ENCODE measurements around the gene DMXL1. TPM values are rescaled to one million over a fixed set of nuclear protein-coding genes. Genes with fewer than 3 reads are reported as not detected.

Gene DMXL1
- total RNA-seq, 4 donors from 2014 or later = 67.1 to 115 (median 83.3) TPM

- TF ChIP-seq CTCF (IDR thresholded peaks at IDR 0.05; ENCODE audit: low read depth) = no peak
Measured at GRCh38 chr5:119190470-119191095, 119.7 kb downstream of the DMXL1 start.

- no peak for TF ChIP-seq CTCF (IDR thresholded peaks at IDR 0.05; ENCODE audit: low read depth)
Measured at GRCh38 chr5:119191944-119192343, 121.1 kb downstream of the DMXL1 start.

GRCh38 chr5:119200795-119201194 is 129.9 kb downstream of the DMXL1 start:
- TF ChIP-seq CTCF (IDR thresholded peaks at IDR 0.05; ENCODE audit: low read depth) = no peak

- no peak for TF ChIP-seq CTCF (IDR thresholded peaks at IDR 0.05; ENCODE audit: low read depth)
Measured at GRCh38 chr5:119207105-119207504, 136.2 kb downstream of the DMXL1 start.

GRCh38 chr5:119212026-119212425 is 141.1 kb downstream of the DMXL1 start:
- TF ChIP-seq CTCF (IDR thresholded peaks at IDR 0.05; ENCODE audit: low read depth) = no peak

- no peak for TF ChIP-seq CTCF (IDR thresholded peaks at IDR 0.05; ENCODE audit: low read depth)
Measured at GRCh38 chr5:119212676-119213075, 141.8 kb downstream of the DMXL1 start.

- TF ChIP-seq CTCF (IDR thresholded peaks at IDR 0.05; ENCODE audit: low read depth) = no peak
Measured at GRCh38 chr5:119217183-119217582, 146.3 kb downstream of the DMXL1 start.

Measured in subcutaneous adipose tissue (tissue), 4 donors.